Smooth muscle cell (in vitro differentiated cells): ENCODE results near the gene MARCHF6. TPM values are rescaled to one million over a fixed set of nuclear protein-coding genes. Genes with fewer than 3 reads are reported as not detected.

ENCODE experiments used
- DNase-seq: peaks from one replicate; lab custom pipeline; 2025; ENCODE audit not compliant: unreplicated experiment; lab: John Stamatoyannopoulos, UW
- H2AFZ ChIP-seq: fragments of 200-600 bp; sonication (generic); 2 replicates; pipeline ENCODE4 v1.6.0; 2016; ENCODE audit warnings: antibody characterized with exemption, low read depth, mild to moderate bottlenecking
- H3F3A ChIP-seq: fragments of 200-600 bp; sonication (generic); 2 replicates; pipeline ENCODE4 v1.6.0; 2017; ENCODE audit warnings: antibody characterized with exemption, low read depth
- H3K27ac ChIP-seq: fragments of 200-600 bp; sonication (generic); 2 replicates; pipeline ENCODE4 v1.5.1; 2016; ENCODE audit warnings: low read depth, mild to moderate bottlenecking
- H3K27me3 ChIP-seq: fragments of 200-600 bp; sonication (generic); 2 replicates; pipeline ENCODE4 v1.6.1; 2016; ENCODE audit warnings: low read depth, mild to moderate bottlenecking
- H3K36me3 ChIP-seq: fragments of 200-600 bp; sonication (generic); 2 replicates; pipeline ENCODE4 v1.5.1; 2016; ENCODE audit warnings: low read depth
- H3K4me1 ChIP-seq: fragments of 200-600 bp; sonication (generic); 2 replicates; pipeline ENCODE4 v1.5.1; 2016; ENCODE audit warnings: low read depth
- H3K4me2 ChIP-seq: fragments of 200-600 bp; sonication (generic); 2 replicates; pipeline ENCODE4 v1.6.0; 2016; ENCODE audit warnings: mild to moderate bottlenecking
- H3K4me3 ChIP-seq: fragments of 200-600 bp; sonication (generic); 2 replicates; pipeline ENCODE4 v1.5.1; 2016; ENCODE audit warnings: mild to moderate bottlenecking
- H3K79me2 ChIP-seq: fragments of 200-600 bp; sonication (generic); 2 replicates; pipeline ENCODE4 v1.6.0; 2016; ENCODE audit warnings: low read depth, mild to moderate bottlenecking
- H3K9ac ChIP-seq: fragments of 200-600 bp; sonication (generic); 2 replicates; pipeline ENCODE4 v1.6.0; 2016; ENCODE audit warnings: low read depth
- H3K9me3 ChIP-seq: fragments of 200-600 bp; sonication (generic); replicated peaks from 2 replicates; pipeline ENCODE4 v1.5.1; 2016; ENCODE audit warnings: low read depth
- H4K20me1 ChIP-seq: fragments of 200-600 bp; sonication (generic); 2 replicates; pipeline ENCODE4 v1.6.0; 2016; ENCODE audit warnings: low read depth
- WGBS: methylation state at CpG from one replicate; pipeline ENCODE4 v1.1.7; 2016; ENCODE audit warnings: low lambda C conversion rate; 5-methylcytosine and 5-hydroxymethylcytosine counted together
- polyA plus RNA-seq: library from polyadenylated mRNA; unstranded; fragments of >200 nt; fragmentation: Nextera tagmentation; extraction: Ambion mirVana; gene quantifications from 2 replicates; pipeline ENCODE4 v1.2.1, GENCODE V29; 2016
- total RNA-seq: library from RNA; depleted of rRNA; stranded (reverse); fragments of >200 nt; gene quantifications from 2 replicates; pipeline ENCODE4 v1.2.3, GENCODE V29; 2014
- TF ChIP-seq, protein P1 (sequence below): fragments of 200-600 bp; sonication (generic); IDR thresholded peaks from 2 replicates; pipeline ENCODE4 v1.5.1; 2017; ENCODE audit warnings: borderline replicate concordance, mild to moderate bottlenecking, antibody characterized with exemption; ENCODE audit not compliant: insufficient read depth, poor library complexity, severe bottlenecking

MARCHF6 gene
- total and polyA plus RNA-seq, 2 experiments from 2014 or later = 70.0 to 106 TPM

DNA sequence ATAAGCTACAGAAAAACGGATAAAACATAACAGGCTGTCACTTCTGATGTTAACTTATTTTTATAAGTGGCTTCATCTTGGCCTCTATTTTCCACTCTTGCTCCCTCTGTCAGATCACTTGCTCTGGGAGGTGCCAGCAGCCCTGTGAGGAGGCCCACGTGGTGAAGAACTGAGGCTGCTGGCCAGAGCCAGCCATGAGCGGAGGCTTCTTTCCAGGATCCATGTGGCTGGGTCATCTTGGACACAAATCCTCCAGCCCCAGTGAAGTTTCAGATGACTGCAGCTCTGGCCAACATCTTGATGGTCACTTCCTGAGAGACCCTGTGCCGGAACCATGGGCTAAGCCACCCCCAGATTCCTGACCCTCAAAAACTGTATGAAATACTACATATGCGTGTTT lies 38.3 kb upstream of the MARCHF6 start:
- no peaks in the 10 kb centered on the region for H3K79me2 ChIP-seq
- H3K4me3 ChIP-seq = no peak overlapping the region
- no peaks in the 10 kb centered on the region for H3K9me3 ChIP-seq
- no peaks in the 10 kb centered on the region for H3K4me1 ChIP-seq
- H3F3A ChIP-seq = peaks cover 16% of the 10 kb centered on the region
- no peak overlapping the region for H3K9ac ChIP-seq
- WGBS = 94% methylated on average over 5 of the region's 5 CpGs
- H3K27ac ChIP-seq = no peak overlapping the region
- H4K20me1 ChIP-seq = no peaks in the 10 kb centered on the region
- no peak for DNase-seq
- H3K4me2 ChIP-seq = no peak overlapping the region
- H2AFZ ChIP-seq = no peak overlapping the region
- H3K36me3 ChIP-seq = no peaks in the 10 kb centered on the region
- H3K27me3 ChIP-seq = no peaks in the 10 kb centered on the region
- TF ChIP-seq, protein P1, sequence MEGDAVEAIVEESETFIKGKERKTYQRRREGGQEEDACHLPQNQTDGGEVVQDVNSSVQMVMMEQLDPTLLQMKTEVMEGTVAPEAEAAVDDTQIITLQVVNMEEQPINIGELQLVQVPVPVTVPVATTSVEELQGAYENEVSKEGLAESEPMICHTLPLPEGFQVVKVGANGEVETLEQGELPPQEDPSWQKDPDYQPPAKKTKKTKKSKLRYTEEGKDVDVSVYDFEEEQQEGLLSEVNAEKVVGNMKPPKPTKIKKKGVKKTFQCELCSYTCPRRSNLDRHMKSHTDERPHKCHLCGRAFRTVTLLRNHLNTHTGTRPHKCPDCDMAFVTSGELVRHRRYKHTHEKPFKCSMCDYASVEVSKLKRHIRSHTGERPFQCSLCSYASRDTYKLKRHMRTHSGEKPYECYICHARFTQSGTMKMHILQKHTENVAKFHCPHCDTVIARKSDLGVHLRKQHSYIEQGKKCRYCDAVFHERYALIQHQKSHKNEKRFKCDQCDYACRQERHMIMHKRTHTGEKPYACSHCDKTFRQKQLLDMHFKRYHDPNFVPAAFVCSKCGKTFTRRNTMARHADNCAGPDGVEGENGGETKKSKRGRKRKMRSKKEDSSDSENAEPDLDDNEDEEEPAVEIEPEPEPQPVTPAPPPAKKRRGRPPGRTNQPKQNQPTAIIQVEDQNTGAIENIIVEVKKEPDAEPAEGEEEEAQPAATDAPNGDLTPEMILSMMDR = no peak

DNA sequence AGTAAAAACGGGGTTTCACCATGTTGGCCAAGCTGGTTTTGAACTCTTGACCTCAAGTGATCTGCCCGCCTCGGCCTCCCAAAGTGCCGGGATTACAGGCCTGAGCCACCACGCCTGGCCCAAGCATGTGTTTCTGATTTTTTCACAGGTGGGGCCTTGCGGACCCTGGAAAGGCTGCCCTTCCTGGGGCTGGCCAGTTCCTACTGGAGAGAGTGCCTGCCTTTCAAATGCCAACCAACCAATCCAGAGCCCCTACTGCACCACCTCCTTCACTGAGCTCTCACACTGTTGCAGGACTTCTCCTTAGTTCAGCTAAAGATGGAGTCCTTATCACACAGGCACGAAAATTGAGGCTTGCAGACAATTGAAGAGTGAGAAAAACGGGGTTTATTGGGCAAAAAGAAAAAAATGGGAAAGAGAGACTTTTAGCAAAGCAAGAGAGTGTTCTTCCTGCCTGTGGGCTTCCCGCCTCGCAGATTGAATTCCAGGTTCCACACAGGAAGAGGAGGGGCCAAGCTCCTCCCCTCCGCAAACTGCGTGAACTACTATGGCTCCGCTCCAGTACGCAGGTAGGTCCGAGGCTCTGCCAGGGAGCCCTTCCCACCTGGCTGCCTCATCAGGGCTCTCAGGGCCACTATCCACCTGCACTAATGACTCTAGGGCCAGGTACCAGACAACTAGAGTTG lies 37.5 kb upstream of the MARCHF6 start:
- WGBS = 95% methylated on average over 15 of the region's 15 CpGs

DNA sequence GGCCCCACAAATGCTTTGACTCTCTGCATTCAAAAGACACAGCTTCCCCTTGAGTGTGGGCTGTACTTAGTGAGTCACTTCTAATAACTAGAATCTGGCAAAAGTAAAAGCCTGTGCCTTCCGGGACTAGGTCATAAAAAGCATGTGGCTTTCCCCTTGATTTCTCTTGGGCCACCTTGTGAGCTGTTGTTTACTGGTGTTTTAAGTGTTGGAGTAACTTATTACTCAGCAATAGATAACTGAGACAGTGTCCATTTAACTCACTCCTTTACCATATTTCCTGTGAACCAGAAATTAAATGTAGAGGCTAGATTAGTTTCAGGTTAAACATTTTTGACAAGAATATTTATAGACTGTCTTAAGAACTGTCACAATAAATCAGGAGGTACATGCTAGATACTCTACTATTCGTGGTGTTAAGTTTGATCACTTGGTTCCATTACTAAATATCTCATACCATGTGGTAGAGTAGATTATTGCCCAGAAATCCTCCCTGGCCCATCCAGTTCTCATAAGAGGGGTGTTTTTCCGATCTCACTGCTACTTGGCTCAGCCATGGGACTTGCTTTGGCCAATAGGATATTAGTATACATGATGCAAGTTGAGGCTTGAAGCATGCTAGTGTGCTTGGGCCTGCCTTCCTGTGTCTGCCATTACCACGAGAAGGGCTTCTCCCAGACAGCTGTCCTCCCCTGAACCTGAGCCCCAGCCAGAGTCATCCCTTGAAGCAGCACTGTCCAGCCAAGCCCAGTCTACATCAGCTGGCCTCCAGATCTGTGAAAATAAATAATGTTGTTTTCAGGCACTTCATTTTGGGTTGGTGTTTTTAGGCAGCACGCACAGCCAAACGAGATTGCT lies 35.4 kb upstream of the MARCHF6 start:
- Histone ChIP-seq H2AFZ (no peak overlapping the region), H3K4me2 (no peak overlapping the region), H3K4me1 (no peaks in the 10 kb centered on the region), H3K27me3 (no peaks in the 10 kb centered on the region), H4K20me1 (no peaks in the 10 kb centered on the region), H3K9ac (no peak overlapping the region), H3K9me3 (no peaks in the 10 kb centered on the region), H3K36me3 (no peaks in the 10 kb centered on the region), H3K27ac (peak overlapping the region; percentile 41), H3K79me2 (no peaks in the 10 kb centered on the region), H3F3A (peaks cover 7% of the 10 kb centered on the region), H3K4me3 (no peak overlapping the region)
- WGBS = 68% methylated on average over 6 of the region's 6 CpGs
- DNase-seq = no peak
- TF ChIP-seq, protein P1 = no peak

More for the DNA sequence above, 37.5 kb upstream of the MARCHF6 start:
- no peaks in the 10 kb centered on the region for H3K4me1 ChIP-seq
- H3K4me2 ChIP-seq = no peak overlapping the region
- no peak overlapping the region for H3K27ac ChIP-seq
- no peak for DNase-seq
- peaks cover 8% of the 10 kb centered on the region for H3F3A ChIP-seq
- no peak overlapping the region for H3K4me3 ChIP-seq
- H3K27me3 ChIP-seq = no peaks in the 10 kb centered on the region
- H3K36me3 ChIP-seq = no peaks in the 10 kb centered on the region
- no peaks in the 10 kb centered on the region for H3K9me3 ChIP-seq
- H3K9ac ChIP-seq = no peak overlapping the region
- H2AFZ ChIP-seq = no peak overlapping the region
- TF ChIP-seq, protein P1 = no peak
- H4K20me1 ChIP-seq = no peaks in the 10 kb centered on the region
- no peaks in the 10 kb centered on the region for H3K79me2 ChIP-seq
